NCI-H1417 (cell line): ENCODE results near the gene PTX3.

Experiments used
- DNase-seq, 3 experiments: peaks; one replicate each; lab custom pipeline; 2025; lab: John Stamatoyannopoulos, UW

The PTX3 gene

GRCh38 chr3:157423337-157423736 lies 13.3 kb upstream of the PTX3 start:
- DNase-seq = no peak

GRCh38 chr3:157427901-157428300 lies 8.7 kb upstream of the PTX3 start:
- DNase-seq = no peak

GRCh38 chr3:157428853-157429252 lies 7.8 kb upstream of the PTX3 start:
- DNase-seq = no peak

GRCh38 chr3:157429708-157430107 lies 6.9 kb upstream of the PTX3 start:
- no peak for DNase-seq

- DNase-seq = peak in 2 of 3 experiments; percentile 74 to 79
These were observed 1.6 kb downstream of the PTX3 start for GRCh38 chr3:157438194-157438730.

- DNase-seq = no peak
These were observed 4.5 kb downstream of the PTX3 start for GRCh38 chr3:157441102-157441624.

- DNase-seq = no peak
These were observed 6.1 kb downstream of the PTX3 start for GRCh38 chr3:157442729-157443128.

- DNase-seq = no peak
These were observed 7.5 kb downstream of the PTX3 start for GRCh38 chr3:157443905-157444796.

GRCh38 chr3:157444797-157445184 lies 8.1 kb downstream of the PTX3 start:
- no peak for DNase-seq

GRCh38 chr3:157445857-157446256 lies 9.2 kb downstream of the PTX3 start:
- DNase-seq = no peak

GRCh38 chr3:157447026-157447694 lies 10.5 kb downstream of the PTX3 start:
- peak in 1 of 3 experiments; percentile 29 for DNase-seq

GRCh38 chr3:157452097-157452496 lies 15.4 kb downstream of the PTX3 start:
- DNase-seq = no peak

GRCh38 chr3:157453824-157454223 lies 17.2 kb downstream of the PTX3 start:
- DNase-seq = no peak

GRCh38 chr3:157459706-157460105 lies 23.1 kb downstream of the PTX3 start:
- no peak for DNase-seq

GRCh38 chr3:157460253-157460652 lies 23.6 kb downstream of the PTX3 start:
- no peak for DNase-seq

- DNase-seq = no peak
These were observed 27.2 kb downstream of the PTX3 start for GRCh38 chr3:157463816-157464215.

GRCh38 chr3:157464321-157464720 lies 27.7 kb downstream of the PTX3 start:
- no peak for DNase-seq

GRCh38 chr3:157465741-157466140 lies 29.1 kb downstream of the PTX3 start:
- no peak for DNase-seq

- no peak for DNase-seq
These were observed 30.6 kb downstream of the PTX3 start for GRCh38 chr3:157467200-157467599.

GRCh38 chr3:157469561-157470294 lies 33.1 kb downstream of the PTX3 start:
- DNase-seq = no peak

- DNase-seq = no peak
These were observed 34.4 kb downstream of the PTX3 start for GRCh38 chr3:157471064-157471463.

- no peak for DNase-seq
These were observed 36.0 kb downstream of the PTX3 start for GRCh38 chr3:157472648-157473047.
